OCI-LY1 (cell line): ENCODE results near the gene FURIN.

Experiments
- CTCF ChIP-seq: fragments of 200-600 bp; sonication (generic), shearing (Covaris generic); IDR thresholded peaks from 2 replicates; pipeline ENCODE4 v1.5.1; 2017; ENCODE audit warnings: mild to moderate bottlenecking, antibody characterized with exemption, low read length, moderate library complexity, mixed read lengths
- EZH2 ChIP-seq: fragments of 200-600 bp; sonication (generic), shearing (Covaris generic); IDR thresholded peaks from 2 replicates; pipeline ENCODE4 v1.8.0; 2017; ENCODE audit warnings: borderline replicate concordance, mixed run types, mild to moderate bottlenecking, antibody characterized with exemption, low read length, moderate library complexity, mixed read lengths

- TF ChIP-seq CTCF (no peak), EZH2 (no peak)
Observed at GRCh38 chr15:90924375-90924774, 56.0 kb downstream of the FURIN start.
